GM19372 (cell line): ENCODE results near the gene PLSCR3.
"Not testable (repeated sequence)": the region's sequence is repeated elsewhere in the genome, so short reads cannot be mapped to it uniquely, and the experiment has no call there.

Source experiments
- ATAC-seq: cut with Tn5 transposase; IDR thresholded peaks from one replicate; pipeline ENCODE4 v1.9.1; 2021; ENCODE audit warnings: mild to moderate bottlenecking, low read depth, moderate library complexity; ENCODE audit not compliant: unreplicated experiment

PLSCR3 gene

DNA sequence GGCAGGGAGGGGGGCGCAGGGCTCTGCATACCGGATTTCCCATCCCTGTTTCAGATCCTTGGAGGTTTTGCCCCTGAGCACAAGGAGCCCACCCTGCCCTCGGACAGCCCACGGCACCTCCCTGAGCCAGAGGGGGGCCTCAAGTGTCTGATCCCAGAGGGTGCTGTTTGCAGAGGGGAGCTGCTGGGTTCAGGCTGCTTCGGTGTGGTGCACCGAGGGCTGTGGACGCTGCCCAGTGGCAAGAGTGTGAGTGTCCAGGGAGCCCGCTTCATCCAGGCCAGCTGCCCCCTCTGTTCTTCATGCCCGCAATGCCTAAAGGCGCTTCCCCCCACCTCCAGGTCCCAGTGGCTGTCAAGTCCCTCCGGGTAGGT, 11.0 kb downstream of the PLSCR3 start:
- ATAC-seq: no peak

DNA sequence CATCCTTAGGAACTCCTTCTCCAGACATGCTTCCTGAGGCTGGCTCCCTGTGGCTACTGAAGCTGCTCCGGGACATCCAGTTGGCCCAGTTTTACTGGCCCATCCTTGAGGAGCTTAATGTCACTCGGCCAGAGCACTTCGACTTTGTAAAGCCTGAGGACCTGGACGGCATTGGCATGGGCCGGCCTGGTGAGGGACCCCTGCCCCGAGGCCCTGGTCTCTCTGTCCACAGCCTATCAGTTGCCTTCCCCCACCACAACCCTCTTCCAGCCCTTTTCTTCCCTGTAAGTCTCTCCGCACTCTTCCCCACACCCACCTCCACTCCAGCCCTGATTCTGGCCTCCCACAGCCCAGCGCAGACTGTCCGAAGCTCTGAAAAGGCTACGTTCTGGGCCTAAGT, 11.4 kb downstream of the PLSCR3 start:
- no peak for ATAC-seq

DNA sequence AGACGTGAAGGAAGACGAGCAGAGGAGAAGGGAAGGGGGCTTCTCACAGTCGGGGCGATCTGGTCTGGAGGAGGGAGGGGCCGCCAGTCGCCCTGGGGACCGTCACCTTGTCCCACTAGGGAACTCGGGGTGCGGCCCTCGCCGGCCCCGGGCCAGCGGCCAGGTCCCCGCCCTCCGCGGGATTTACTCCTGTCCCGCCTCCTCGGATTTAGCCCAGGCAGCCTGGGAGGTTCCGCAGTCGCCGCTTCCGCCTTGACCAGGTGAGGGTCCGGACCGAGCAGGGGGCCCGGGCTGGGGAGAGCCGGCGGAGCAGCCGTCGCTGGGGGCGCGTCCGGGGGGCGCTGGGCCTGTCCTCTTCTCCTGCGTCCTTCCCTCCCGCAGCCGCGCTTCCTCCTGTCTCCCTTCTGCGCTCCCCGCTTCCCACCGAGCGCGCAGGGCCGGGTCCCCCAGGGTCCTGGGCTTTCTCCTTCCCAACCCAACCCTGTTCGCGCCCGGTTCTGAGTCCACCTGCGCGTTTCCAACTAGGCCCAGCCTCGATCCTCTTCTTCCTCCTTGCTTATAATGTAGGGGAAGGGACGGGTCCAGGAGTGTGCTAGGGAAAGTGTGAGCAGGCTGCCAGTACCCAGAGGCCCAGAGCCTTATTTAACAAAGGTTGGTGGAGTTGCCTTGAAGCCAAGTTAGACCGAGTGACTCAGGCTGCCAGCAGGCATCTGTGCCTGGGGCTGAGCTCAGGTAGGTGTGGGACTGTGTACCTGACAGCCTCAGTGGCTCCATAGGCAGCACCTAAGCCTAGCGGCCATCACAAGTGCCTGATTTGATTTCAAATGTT, 13.3 kb downstream of the PLSCR3 start, which contains the start of gene TNK1:
TNK1 (plus strand) TSS at position 235 of the 829 bp plus-strand sequence. CDS start 1,838 bp downstream, outside the sequence.
- no peak for ATAC-seq

DNA sequence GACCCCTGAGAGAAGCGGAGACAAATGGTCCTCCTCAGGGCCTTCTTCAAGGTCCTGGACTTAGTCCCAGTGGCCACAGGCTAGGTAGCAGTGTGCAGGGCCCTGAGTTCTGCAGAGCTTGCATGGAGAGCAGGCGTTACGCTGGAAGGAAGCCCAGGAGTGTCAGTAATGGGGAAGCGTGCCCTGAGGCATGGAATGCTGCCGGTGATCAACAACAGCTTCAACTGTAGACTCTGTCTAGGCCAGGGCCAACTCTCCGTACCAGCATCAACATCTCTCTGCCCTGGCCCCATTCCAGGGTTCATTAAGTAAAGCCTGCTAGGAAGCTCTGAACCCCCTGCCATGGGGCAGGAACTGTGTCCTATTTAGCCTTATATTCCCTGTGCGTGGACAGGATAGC, 14.0 kb downstream of the PLSCR3 start:
- ATAC-seq: no peak

DNA sequence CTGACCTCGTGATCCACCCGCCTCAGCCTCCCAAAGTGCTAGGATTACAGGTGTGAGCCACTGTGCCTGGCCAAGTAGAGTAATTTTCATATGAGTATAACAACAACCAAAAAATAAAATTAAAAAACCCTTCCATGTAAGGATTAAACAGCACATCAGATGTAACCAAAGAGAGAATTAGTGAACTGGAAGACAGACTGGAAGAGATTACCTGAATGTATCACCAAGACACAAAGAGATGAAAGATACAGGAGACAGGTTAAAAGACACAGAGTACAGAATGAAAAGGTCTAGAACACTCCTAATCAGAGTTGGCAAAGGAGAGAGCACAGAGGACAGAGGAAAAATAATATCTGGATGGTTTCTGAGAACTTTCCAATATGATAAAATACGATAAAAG, 15.2 kb downstream of the PLSCR3 start:
- no peak for ATAC-seq

DNA sequence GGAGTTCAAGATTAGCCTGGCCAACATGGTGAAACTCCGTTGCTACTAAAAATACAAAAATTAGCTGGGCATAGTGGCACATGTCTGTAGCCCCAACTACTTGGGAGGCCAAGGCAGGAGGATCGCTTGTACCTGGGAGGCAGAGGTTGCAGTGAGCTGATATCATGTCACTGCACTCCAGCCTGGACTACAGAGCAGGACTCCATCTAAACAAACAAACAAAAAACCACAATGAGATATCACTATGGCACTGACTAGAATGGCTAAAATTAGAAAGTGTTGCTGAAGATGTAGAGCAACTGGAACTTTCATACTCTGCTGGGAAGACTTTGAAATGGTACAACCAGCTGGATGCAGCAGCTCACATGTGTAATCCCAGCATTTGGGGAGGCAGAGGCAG, 20.0 kb downstream of the PLSCR3 start:
- ATAC-seq: no peak

DNA sequence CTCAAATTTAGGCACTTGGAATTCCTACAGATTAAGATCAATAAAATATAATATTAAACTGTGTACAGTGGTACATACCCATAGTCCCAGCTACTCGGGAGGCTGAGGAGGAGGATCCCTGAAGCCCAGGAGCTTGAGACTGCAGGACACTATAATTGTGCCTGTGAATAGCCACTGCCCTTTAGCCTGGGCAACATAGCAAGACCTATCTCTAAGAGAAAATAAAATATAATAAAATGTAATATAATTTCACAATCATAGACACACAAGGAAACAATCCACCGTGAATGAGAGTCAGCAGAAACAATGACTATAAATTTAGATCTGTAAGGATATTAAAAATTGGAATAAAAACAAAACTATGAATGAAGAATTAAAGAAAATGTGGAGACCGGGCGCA, 23.5 kb downstream of the PLSCR3 start:
- no peak for ATAC-seq

DNA sequence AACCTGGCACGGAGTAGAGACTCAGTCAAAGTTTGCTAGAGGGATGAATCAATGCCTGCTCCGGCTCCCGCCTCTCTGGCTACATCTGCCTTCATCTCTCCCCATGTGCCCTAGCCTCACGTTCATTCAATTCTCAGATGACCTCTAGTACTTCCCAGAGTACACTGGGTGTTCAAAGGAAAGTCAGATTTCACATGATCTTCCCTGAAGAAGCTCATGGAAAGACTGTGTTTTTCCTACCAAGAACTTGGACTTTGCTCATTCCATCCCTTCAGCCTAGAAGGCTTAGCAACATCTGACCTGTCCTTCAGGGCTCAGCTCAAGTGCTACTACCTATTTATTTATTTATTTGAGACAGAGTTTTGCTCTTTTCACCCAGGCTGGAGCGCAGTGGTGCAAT, 24.5 kb downstream of the PLSCR3 start:
- no peak for ATAC-seq

DNA sequence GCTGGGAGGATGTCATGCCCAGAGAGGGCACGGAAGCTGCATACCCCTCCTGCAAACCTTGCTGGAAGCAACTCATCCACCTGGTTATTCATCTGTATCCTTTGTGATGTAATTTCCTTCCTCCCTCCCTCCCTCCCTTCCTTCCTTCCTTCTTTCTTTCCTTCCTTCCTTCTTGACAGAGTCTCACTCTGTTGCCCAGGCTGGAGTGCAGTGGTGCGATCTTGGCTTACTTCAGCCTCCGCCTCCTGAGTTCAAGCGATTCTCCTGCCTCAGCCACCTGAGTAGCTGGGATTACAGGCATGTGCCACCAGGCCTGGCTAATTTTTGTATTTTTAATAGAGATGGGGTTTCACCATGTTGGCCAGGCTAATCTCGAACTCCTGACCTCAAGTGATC, 25.7 kb downstream of the PLSCR3 start:
- not testable (repeated sequence) for ATAC-seq

DNA sequence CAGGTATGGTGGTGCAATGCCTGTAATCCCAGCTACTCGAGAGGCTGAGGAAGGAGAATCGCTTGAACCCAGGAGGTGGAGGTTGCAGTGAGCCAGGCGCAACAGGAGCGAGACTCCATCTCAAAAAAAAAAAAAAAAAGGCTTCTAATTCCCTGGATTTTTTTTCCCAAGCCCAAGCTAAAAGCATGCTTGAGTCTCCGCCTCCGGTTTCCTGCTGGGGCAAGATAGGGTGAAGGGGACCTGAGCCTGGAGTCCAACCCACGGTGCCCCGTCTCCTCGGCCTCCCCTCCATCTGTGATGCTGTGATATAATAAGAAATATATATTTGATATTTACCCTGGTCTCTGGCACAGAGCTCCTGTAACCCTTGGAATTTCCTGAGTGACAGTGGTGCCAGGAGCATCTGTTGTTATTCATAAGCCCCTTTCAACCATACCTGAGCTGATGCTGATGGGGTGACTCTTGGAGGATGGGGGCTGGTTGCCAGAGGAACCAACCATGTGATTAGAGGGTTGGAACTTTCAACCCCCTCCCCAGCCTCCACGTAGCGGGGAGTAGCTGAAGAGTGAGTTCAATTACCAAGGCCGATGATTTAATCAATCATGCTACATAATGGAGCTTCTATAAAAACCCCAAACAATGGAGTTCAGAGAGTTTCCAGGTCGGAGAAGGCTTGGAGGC, 26.3 kb downstream of the PLSCR3 start:
- ATAC-seq: no peak

DNA sequence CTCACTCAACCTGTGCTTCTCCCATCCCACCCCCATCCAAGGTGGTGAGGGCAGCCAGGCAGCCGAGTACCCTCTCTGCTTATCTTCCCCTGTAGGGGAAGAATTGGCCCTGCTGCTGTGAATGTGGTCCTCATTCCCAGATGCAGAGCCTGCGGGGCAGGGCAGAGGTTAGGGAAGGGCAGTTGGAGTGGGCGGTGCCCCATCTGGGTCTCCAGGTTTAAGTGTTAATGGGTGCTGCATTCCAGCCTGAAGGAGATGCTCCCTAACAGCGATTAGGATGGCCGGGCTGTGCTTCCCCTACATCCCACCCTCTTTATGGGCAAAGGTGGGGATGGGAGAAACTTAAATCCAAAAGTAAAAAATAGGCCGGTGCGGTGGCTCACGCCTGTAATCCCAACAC, 27.2 kb downstream of the PLSCR3 start:
- ATAC-seq: no peak

DNA sequence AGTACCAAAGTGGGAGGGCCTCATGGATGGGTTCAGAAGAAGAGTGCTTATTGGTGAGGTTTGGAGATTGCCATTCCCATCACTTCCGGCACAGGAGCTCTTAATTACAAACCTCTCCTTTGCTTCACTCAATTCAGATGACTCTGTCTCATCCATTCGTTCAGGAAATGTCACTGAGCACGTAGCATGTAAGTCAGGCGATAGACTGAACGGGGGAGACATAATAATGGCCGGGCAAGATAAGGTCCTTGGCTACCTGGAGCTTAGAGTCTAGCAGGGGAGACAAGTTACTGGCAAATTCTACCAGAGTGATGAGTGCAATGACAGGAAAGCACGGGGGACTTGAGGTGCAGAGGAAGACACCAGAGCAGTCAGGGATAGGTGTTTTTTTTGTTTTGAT, 28.4 kb downstream of the PLSCR3 start:
- not testable (repeated sequence) for ATAC-seq

DNA sequence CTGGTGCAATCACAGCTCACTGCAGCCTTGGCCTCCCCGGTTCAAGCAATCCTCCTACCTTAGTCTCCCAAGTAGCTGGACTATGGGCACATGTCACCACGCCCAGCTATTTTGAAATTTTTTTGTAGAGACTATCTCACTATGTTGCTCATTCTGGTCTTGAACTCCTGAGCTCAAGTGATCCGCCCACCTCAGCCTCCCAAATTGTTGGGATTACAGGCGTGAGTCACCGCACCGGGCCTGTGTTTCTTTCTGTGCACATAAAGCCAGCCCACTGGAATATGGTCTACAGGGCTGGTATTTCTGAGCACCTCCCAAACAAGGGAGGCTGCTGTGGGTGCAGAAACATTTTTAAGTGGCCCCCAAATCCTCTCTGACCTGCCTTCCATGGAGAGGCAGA, 31.0 kb downstream of the PLSCR3 start:
- no peak for ATAC-seq

DNA sequence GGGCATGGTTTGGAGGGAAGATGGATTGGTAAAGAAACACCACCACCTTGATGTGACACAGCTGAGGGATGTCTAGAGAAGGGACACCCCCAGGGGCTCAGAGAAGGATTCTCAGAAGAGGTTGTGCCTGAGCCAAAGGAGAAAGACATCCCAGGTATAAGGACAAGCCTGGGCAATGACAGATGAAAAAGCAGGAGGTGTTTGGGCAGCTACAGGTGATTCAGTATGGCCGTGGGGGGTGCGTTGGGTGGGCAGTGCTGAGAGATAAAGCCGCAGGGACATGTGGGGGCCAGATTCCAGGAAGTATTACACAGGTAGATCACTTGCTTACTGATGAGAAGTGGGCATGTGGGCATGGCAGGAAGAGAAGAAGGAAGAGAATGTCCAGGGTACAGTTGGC, 32.4 kb downstream of the PLSCR3 start:
- ATAC-seq: no peak

DNA sequence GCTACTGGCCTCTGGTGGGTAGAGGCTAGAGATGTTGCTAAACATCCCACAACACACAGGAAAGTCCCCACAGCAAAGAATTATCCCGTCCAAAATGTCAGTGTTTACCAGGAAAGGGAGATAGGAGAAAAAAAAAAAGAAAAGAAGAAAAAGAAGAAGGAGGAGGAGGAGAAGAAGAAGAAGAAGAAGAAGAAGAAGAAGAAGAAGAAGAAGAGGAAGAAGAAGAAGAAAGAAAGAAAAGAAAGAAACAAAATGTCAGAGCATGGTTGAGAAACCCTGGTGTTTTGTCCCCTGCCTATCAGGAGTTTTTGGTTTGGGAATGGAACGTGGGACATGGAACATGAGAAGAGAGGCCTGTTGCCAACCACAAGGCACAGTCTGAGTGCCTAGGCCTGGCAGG, 36.9 kb downstream of the PLSCR3 start:
- ATAC-seq: no peak

DNA sequence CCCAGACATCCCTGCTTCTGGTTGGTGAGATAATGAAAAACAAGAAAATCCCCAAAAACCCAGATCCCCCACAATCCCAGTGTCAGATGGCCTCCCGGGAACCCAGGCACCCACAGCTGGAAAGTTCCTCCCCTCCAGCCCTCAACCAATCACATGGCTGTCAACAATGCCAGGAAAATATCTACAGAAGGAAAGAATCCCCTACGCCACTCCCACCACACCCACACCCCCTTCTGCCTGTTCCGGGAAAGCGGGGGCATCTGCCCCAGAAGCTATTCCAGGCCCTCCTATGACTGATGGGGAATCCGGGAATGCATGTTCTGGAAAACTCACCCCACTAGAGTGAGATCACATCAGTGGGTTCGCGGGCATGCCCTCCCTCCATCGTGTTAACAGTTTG, 37.6 kb downstream of the PLSCR3 start:
- no peak for ATAC-seq

DNA sequence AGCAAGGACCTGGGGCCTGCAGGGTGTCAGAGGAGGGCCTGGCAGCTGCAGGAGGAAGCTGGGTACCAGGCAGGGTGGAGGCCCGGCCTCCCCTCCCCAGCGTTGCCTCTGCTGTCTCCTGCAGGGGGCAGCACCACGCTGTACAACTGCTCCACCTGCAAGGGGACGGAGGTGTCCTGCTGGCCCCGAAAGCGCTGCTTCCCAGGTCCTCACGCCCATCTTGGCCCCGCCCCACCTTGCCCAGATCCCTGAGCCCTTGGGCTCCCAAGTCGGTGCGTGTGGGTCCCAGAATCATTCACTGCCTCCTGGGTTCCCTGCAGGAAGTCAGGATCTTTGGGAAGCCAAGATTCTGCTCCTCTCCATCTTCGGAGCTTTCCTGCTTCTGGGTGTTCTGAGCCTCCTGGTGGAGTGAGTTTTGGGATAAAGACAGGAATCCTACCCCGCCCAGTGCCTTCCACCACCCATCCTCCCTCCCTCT, 38.2 kb downstream of the PLSCR3 start:
- ATAC-seq: no peak

DNA sequence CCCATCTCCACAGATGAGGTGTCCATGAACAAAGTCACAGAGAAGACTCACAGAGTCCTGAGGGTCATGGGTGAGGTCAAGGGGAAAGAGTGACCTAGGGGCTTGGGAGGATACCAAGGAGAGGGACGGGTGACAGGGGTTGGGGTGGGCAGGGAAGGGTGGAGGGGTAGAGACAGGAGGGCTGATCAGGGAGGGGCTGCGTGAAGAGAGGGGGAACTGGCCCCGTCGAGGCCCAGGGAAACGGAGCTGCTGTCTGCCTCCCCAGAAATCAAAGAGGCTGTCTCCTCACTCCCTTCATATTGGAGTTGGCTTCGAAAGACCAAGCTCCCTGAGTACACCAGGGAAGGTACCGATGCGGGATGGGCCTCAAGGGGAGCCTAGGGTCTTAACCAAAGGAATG, 38.8 kb downstream of the PLSCR3 start:
- no peak for ATAC-seq

DNA sequence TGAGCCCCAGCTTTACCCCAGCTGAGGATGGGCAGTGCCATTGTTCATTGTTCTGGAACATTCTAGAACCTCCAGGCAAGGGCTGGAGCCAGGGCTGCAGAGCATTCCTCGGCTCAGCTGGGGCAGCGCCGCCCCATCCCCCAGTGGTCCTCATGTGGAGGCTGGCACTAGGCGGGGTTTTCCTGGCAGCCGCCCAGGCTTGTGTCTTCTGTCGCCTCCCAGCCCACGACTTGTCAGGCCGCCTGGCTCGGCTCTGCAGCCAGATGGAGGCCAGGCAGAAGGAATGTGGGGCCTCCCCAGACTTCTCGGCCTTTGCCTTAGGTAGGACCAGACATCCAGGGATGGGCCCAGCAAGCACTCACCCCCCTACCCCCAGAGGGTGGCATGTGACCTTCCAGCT, 39.3 kb downstream of the PLSCR3 start, which contains the start of gene TMEM95:
TMEM95 (plus strand) TSS at position 104 of the 400 bp plus-strand sequence; CDS start at position 153, 49 bp downstream.
- ATAC-seq: no peak

DNA sequence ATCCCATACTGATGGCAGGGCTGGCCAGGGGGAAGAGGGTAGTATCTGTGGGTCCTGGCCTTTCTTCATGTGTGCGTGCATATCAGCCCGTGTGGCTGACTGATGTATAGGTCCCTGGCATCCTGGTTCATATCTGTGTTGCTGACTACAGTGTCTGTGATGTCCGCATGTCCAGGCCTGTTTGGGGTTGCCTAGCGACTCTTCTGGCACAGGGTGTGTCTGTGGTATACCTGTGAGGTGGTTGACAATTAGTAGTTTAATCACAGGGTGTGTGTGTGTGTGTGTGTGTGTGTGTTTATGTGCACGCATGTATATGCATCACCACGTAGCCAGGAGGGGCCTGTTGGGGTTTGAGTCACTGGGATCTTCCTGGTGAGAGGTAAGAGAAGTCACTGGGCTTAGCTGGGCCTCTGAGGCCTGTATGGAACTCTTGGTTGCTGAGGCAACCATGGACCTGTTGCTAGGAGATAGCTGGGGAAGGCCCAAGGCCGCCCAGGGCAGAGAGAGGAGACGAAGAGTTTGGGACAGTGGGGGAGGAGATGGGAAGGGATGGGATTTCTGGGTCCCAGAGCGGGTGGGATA, 40.0 kb downstream of the PLSCR3 start:
- no peak for ATAC-seq

DNA sequence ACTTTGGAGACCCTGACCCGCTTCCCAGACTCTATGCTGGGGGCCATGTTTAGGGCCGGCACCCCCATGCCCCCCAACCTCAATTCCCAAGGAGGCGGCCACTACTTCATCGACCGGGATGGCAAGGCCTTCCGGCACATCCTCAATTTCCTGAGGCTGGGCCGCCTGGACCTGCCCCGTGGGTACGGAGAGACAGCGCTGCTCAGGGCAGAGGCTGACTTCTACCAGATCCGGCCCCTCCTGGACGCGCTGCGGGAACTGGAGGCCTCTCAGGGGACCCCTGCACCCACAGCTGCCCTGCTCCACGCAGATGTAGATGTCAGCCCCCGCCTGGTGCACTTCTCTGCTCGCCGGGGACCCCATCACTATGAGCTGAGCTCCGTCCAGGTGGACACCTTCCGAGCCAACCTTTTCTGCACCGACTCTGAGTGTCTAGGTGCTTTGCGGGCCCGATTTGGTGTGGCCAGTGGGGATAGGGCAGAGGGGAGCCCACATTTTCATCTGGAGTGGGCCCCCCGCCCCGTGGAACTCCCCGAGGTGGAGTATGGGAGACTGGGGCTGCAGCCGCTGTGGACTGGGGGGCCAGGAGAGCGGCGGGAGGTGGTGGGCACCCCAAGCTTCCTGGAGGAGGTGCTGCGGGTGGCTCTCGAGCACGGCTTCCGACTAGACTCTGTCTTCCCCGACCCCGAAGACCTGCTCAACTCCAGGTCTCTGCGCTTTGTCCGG, 41.3 kb downstream of the PLSCR3 start:
- ATAC-seq: no peak
